ENCODE measurements around the gene PRPF19.
A peak's percentile ranks its signal among the peaks of the same experiment; 100 is the strongest.

Gene PRPF19

GRCh38 chr11:60937144-60937527 is 30.8 kb upstream of the PRPF19 start:
- DNase-seq = no peak

DNA sequence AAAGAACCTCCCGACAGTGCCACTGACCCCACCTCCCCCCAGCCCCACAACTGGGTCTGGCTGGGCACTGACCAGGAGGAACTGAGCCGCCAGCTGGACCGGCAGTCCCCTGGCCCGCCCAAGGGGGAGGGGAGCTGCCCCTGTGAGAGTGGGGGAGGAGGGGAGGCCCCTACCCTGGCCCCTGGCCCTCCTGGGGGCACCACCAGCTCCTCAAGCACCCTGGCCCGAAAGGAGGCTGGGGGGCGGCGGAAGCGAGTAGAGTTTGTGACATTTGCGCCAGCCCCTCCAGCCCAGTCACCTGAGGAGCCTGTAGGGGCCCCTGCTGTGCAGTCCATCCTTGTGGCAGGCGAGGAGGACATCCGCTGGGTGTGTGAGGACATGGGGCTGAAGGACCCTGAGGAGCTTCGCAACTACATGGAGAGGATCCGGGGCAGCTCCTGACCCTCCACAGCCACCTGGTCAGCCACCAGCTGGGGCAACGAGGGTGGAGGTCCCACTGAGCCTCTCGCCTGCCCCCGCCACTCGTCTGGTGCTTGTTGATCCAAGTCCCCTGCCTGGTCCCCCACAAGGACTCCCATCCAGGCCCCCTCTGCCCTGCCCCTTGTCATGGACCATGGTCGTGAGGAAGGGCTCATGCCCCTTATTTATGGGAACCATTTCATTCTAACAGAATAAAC is 30.2 kb upstream of the PRPF19 start:
- no peak for DNase-seq

GRCh38 chr11:60935676-60936442 is 29.5 kb upstream of the PRPF19 start:
- DNase-seq = no peak

GRCh38 chr11:60934790-60935605 is 28.6 kb upstream of the PRPF19 start:
- no peak for DNase-seq

GRCh38 chr11:60934124-60934789 is 27.9 kb upstream of the PRPF19 start:
- no peak for DNase-seq

DNA sequence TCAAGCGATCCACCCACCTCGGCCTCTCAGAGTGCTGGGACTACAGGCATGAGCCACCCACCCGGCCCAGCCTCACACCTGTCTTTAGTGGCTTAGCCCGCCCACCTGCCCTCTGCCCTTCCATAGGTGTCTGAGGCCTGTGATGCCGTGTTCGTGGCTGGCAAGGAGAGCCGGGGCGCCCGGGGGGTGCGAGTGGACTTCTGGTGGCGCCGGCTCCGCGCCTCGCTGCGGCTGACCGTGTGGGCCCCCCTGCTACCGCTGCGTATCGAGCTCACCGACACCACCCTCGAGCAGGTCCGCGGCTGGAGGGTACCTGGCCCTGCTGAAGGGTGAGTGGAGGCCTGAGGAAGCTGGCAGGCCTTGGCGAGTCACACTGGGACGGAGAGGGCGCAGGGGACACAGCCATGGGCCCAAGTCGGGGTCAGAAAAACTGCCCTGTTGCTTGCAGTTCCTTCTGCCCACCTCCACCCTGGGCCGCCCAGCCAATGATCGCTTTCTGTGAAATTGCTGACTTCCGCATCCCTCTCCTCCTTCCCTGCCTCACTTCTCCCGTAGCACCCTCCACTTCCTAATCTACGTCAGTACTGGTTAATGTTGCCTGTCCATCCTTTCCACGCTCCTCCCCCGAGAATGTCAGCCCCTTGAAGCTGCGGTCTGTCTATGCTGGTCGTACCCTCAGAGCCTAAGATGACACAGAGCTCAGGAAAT is 27.2 kb upstream of the PRPF19 start:
- DNase-seq = no peak

GRCh38 chr11:60932605-60933356 is 26.4 kb upstream of the PRPF19 start:
- no peak for DNase-seq

GRCh38 chr11:60931917-60932316 is 25.5 kb upstream of the PRPF19 start:
- no peak for DNase-seq

GRCh38 chr11:60930394-60930793 is 24.0 kb upstream of the PRPF19 start:
- no peak for DNase-seq

DNA sequence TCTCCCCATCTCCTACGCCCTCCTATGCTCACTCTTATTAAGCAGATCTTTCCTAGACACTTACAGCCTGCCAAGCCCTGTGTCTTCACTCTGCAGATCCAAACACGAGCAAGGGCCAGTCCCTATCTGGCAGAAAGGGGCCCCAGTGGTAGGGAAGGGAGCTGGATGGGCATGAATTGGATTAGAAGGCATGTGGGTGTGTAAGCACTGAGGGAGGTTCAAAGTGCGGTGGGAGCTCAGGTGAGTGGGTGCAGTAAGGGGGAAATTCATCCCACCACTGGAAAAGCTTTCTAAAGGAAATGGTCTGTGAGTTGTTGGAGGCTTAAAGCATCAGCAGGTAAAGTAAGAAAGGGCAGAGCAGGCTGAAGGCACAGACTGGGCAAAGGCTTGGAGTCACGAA is 23.4 kb upstream of the PRPF19 start:
- no peak for DNase-seq

- DNase-seq = no peak
Measured at GRCh38 chr11:60928563-60929001, 22.2 kb upstream of the PRPF19 start.

GRCh38 chr11:60927600-60927999 is 21.2 kb upstream of the PRPF19 start:
- DNase-seq = no peak

- DNase-seq = no peak
Measured at GRCh38 chr11:60927061-60927592, 20.7 kb upstream of the PRPF19 start.

DNA sequence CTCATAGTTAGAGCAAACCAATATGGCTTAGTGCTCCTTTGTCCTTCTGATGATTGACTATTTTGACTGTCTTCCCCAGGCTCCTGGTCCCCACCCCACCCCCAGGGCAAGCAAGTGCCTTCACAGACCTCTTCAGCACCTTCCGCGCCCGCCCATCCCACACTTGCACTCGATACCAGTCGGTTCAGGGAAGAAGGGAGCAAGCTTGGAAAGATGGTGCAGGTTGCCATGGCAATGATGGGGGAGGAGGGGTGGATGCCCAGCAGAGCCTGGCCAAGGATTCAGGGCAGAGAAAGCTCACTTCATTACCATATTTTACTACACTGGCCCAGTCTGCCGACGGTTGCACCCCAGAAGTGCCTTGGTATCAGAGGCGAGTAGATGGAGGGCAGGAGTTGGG is 20.1 kb upstream of the PRPF19 start:
- DNase-seq = no peak

GRCh38 chr11:60925868-60926267 is 19.5 kb upstream of the PRPF19 start:
- no peak for DNase-seq

- DNase-seq = peak; percentile 44
Measured at GRCh38 chr11:60924906-60925853, 18.8 kb upstream of the PRPF19 start.

- peak; percentile 69 for DNase-seq
Measured at GRCh38 chr11:60924110-60924905, 17.9 kb upstream of the PRPF19 start, which contains the start of gene TMEM132A. TMEM132A (plus strand) TSS chr11:60924460; CDS start chr11:60924634, 174 bp downstream.

- no peak for DNase-seq
Measured at GRCh38 chr11:60923800-60924109, 17.4 kb upstream of the PRPF19 start.

DNA sequence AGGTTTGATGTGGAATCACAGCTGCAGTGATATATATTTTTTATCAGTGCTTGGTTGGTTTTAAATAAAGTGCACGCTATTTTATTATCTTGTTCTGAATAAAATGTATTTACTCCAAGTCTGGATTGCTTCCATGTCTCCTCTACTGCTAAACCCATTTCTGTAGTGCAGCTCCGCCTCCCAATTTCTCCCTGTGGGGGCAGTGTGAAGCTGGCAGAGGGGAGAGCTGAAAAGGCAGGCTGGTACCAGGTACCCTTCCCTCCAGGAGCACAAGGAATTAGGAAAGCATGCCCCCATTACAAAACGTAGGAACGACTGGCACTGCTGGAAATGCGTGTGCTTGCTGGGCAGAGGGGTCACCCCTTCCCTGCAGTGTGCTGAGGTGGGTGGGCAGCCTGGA is 16.9 kb upstream of the PRPF19 start:
- DNase-seq = no peak
